RWPE2 (cell line): ENCODE measurements around the gene KDM4C.

Experiments used
- ATAC-seq: fragments of 200-7000 bp; cut with Tn5 transposase; 3 replicates; pipeline ENCODE4 v1.9.1; 2021; ENCODE audit warnings: low read depth
- DNase-seq: peaks from one replicate; pipeline ENCODE4 v3.0.0-alpha.2; 2020; ENCODE audit warnings: low spot score
- H3K27ac ChIP-seq: fragments of 450-650 bp; 2 replicates; pipeline ENCODE4 v1.5.1; 2017; ENCODE audit warnings: mild to moderate bottlenecking; ENCODE audit not compliant: poor library complexity, severe bottlenecking
- H3K27me3 ChIP-seq: fragments of 250-450 bp; sonication (Bioruptor Pico); 2 replicates; pipeline ENCODE4 v1.5.1; 2021; ENCODE audit warnings: mild to moderate bottlenecking, moderate library complexity; ENCODE audit not compliant: insufficient read depth, poor library complexity, severe bottlenecking
- H3K36me3 ChIP-seq: fragments of 250-450 bp; sonication (Bioruptor Pico); 2 replicates; pipeline ENCODE4 v1.5.1; 2020; ENCODE audit warnings: low read depth, mild to moderate bottlenecking, moderate library complexity
- H3K4me1 ChIP-seq: fragments of 250-450 bp; sonication (Bioruptor Pico); 2 replicates; pipeline ENCODE4 v1.5.1; 2021; ENCODE audit warnings: mild to moderate bottlenecking, moderate library complexity; ENCODE audit not compliant: insufficient read depth, poor library complexity, severe bottlenecking
- H3K4me3 ChIP-seq: fragments of 250-450 bp; sonication (Bioruptor Pico); 2 replicates; pipeline ENCODE4 v1.5.1; 2021; ENCODE audit warnings: mild to moderate bottlenecking, moderate library complexity; ENCODE audit not compliant: severe bottlenecking
- H3K9me3 ChIP-seq: fragments of 250-450 bp; sonication (Bioruptor Pico); 2 replicates; pipeline ENCODE4 v1.5.1; 2021; ENCODE audit warnings: mild to moderate bottlenecking, moderate library complexity; ENCODE audit not compliant: severe bottlenecking
- TF ChIP-seq, protein P1 (sequence below): fragments of 450-650 bp; IDR thresholded peaks from one replicate; pipeline ENCODE4 v1.5.1; 2017; ENCODE audit warnings: mild to moderate bottlenecking, moderate library complexity; ENCODE audit not compliant: poor library complexity, severe bottlenecking

Gene KDM4C

DNA sequence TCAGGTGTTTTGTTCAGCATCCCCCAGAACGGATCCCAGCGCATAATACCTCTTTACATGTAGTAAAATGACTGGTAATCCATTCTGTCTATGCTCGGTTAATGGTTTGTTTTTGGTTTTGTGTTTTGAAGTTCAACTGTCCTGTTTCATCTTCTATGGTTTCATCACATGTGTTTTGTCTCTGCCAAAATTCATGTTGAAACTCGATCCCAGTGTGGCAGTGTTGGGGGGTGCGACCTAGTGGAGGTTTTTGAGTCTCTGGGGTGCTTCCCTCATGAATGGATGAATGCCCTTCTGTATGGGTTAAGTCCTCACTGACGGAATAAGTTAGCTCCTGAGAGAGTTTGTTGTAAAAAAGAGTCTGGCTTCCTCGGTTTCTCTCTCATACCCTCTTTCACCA lies 317.4 kb downstream of the KDM4C start:
- H3K4me3 ChIP-seq = no peak overlapping the region
- ATAC-seq = no peak
- TF ChIP-seq, protein P1, sequence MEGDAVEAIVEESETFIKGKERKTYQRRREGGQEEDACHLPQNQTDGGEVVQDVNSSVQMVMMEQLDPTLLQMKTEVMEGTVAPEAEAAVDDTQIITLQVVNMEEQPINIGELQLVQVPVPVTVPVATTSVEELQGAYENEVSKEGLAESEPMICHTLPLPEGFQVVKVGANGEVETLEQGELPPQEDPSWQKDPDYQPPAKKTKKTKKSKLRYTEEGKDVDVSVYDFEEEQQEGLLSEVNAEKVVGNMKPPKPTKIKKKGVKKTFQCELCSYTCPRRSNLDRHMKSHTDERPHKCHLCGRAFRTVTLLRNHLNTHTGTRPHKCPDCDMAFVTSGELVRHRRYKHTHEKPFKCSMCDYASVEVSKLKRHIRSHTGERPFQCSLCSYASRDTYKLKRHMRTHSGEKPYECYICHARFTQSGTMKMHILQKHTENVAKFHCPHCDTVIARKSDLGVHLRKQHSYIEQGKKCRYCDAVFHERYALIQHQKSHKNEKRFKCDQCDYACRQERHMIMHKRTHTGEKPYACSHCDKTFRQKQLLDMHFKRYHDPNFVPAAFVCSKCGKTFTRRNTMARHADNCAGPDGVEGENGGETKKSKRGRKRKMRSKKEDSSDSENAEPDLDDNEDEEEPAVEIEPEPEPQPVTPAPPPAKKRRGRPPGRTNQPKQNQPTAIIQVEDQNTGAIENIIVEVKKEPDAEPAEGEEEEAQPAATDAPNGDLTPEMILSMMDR = no peak

DNA sequence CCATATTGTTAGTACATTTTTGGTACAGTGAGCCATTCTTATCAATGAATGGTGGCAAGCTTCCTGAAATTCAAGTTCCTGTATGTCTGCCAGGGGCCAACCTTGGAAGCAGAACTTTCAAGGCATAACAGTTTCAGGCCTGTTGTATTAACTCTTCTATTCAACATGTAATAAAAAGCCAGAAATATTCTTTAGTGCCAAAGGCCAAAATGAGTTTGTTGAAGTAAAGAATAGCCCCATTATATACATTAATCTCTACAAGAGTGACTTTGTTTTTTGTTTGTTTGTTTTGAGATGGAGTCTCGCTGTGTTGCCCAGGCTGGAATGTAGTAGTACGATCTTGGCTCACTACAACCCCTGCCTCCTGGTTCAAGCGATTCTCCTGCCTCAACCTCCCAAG lies 321.3 kb downstream of the KDM4C start:
- no peaks in the 10 kb centered on the region for H3K36me3 ChIP-seq
- ATAC-seq (no peak), DNase-seq (no peak)
- H3K27ac ChIP-seq = no peak overlapping the region
- H3K9me3 ChIP-seq = no peaks in the 10 kb centered on the region
- no peaks in the 10 kb centered on the region for H3K27me3 ChIP-seq
- TF ChIP-seq, protein P1 = no peak
- H3K4me1 ChIP-seq = no peaks in the 10 kb centered on the region
- no peak overlapping the region for H3K4me3 ChIP-seq

More for the DNA sequence above, 317.4 kb downstream of the KDM4C start:
- DNase-seq = no peak
- Histone ChIP-seq H3K36me3 (no peaks in the 10 kb centered on the region), H3K27me3 (no peaks in the 10 kb centered on the region), H3K9me3 (no peaks in the 10 kb centered on the region), H3K4me1 (no peaks in the 10 kb centered on the region), H3K27ac (no peak overlapping the region)

DNA sequence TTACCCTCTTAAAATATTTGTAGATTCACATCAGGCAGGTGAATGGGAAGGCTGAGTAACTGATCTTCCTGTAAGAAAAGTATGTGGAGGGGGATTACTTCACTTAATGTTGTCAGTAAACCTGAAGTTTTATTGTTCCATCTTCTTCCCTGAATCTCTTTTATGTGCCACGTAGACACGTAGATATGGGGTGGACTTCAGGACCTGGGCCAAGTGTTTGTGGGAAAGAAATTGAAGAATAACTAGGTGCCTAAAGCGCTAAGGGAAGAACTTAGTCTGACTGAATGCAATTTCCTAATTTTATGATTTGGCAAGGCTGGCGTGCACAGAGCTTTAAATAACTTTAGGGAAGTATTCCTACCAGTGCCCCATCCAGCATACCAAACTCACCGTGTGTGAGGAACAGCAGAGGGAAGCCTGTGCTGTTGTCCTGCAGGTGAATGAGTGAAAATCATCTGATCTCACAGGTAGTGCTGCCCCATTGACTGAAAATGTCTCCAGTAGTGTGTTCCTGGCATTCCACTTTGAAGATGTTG lies 323.4 kb downstream of the KDM4C start:
- DNase-seq (no peak), ATAC-seq (no peak)
- no peaks in the 10 kb centered on the region for H3K4me1 ChIP-seq

DNA sequence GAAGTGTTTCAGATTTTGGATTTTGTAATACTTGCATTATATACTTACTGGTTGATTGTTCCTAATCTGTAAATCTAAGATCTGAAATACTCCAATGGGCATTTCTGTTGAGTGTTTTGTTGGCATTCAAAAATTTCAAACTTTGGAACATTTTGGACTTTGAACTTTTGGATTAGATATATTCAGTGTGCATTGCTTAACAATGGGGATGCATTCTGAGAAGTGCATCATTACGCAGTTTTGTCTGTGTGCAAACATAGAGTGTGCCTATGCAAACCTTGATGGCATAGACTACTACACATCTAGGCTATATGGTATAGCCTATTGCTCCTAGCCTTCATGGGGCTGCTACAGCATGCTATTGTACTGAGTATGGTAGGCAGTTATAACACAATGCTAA lies 325.4 kb downstream of the KDM4C start:
- no peak overlapping the region for H3K27ac ChIP-seq
- no peak overlapping the region for H3K4me3 ChIP-seq
- no peaks in the 10 kb centered on the region for H3K27me3 ChIP-seq
- H3K36me3 ChIP-seq = no peaks in the 10 kb centered on the region
- ATAC-seq = no peak
- no peaks in the 10 kb centered on the region for H3K9me3 ChIP-seq
- no peak for DNase-seq
- no peaks in the 10 kb centered on the region for H3K4me1 ChIP-seq
- TF ChIP-seq, protein P1 = no peak

More for the DNA sequence above, 323.4 kb downstream of the KDM4C start:
- Histone ChIP-seq H3K9me3 (no peaks in the 10 kb centered on the region), H3K4me3 (no peak overlapping the region), H3K27ac (no peak overlapping the region), H3K36me3 (no peaks in the 10 kb centered on the region), H3K27me3 (no peaks in the 10 kb centered on the region)
- TF ChIP-seq, protein P1 = no peak

DNA sequence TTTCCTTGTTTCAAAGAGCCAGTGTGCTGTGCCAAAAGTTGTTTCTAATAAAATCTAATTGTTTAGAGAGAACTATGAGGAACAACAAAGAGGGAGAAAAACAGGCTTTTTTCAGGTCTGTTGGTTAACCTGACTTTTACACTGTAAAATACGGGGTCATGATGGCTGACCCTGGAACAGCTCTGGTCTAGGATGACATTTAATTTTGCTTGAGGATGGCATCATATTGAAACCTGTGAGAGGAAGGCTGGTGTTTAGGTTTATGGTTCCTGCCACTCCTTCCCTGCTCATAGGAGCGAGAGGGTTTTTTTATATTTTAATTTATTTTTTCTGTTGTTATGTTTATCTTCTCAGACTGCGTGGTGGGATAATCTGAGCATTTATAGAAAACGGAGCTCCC lies 327.6 kb downstream of the KDM4C start:
- no peak for DNase-seq
- no peaks in the 10 kb centered on the region for H3K9me3 ChIP-seq
- no peak overlapping the region for H3K4me3 ChIP-seq
- TF ChIP-seq, protein P1 = no peak
- no peak overlapping the region for H3K27ac ChIP-seq
- H3K36me3 ChIP-seq = no peaks in the 10 kb centered on the region
- no peaks in the 10 kb centered on the region for H3K4me1 ChIP-seq
- ATAC-seq = no peak
- H3K27me3 ChIP-seq = no peaks in the 10 kb centered on the region
